T-helper 17 cell (primary cell): Measurements from ENCODE around the gene MEF2C. TPM values are rescaled to one million over a fixed set of nuclear protein-coding genes. Genes with fewer than 3 reads are reported as not detected.
A peak's percentile ranks its signal among the peaks of the same experiment; 100 is the strongest.

Source experiments
- ATAC-seq: fragments of 150-1000 bp; cut with Tn5 transposase; 2 replicates; pipeline ENCODE4 v1.10.0; 2021; ENCODE audit warnings: mild to moderate bottlenecking, moderate library complexity
- DNase-seq, 3 donors: peaks; one replicate each; pipeline versions ENCODE4 v3.0.0 to v3.0.0-alpha.2; 2020 to 2021
- H3K9me3 ChIP-seq: one replicate; pipeline ENCODE4 v1.7.0; 2013; ENCODE audit warnings: low read length, mild to moderate bottlenecking; ENCODE audit not compliant: control insufficient read depth, poor library complexity, severe bottlenecking
- H3K27ac Mint-ChIP-seq: one replicate; pipeline ENCODE4 v1.8.0; 2022; ENCODE audit warnings: mild to moderate bottlenecking, moderate library complexity, mixed read lengths
- H3K27me3 Mint-ChIP-seq: one replicate; pipeline ENCODE4 v1.8.0; 2022; ENCODE audit warnings: mixed read lengths
- H3K36me3 Mint-ChIP-seq: one replicate; pipeline ENCODE4 v1.8.0; 2022; ENCODE audit warnings: low read depth, mixed read lengths
- H3K4me1 Mint-ChIP-seq: one replicate; pipeline ENCODE4 v1.8.0; 2022; ENCODE audit warnings: mild to moderate bottlenecking, mixed read lengths
- H3K4me3 Mint-ChIP-seq: one replicate; pipeline ENCODE4 v1.8.0; 2022; ENCODE audit warnings: mild to moderate bottlenecking, moderate library complexity, mixed read lengths
- total RNA-seq, 4 donors: library from RNA in 2 of 4; stranded (reverse) in 2 of 4; gene quantifications; one replicate each; pipeline ENCODE4 v1.2.3 and lab custom pipeline; 2022 to 2026

The MEF2C gene
- total RNA-seq, 2 donors from 2014 or later, result 10.9 to 11.9 TPM

DNA sequence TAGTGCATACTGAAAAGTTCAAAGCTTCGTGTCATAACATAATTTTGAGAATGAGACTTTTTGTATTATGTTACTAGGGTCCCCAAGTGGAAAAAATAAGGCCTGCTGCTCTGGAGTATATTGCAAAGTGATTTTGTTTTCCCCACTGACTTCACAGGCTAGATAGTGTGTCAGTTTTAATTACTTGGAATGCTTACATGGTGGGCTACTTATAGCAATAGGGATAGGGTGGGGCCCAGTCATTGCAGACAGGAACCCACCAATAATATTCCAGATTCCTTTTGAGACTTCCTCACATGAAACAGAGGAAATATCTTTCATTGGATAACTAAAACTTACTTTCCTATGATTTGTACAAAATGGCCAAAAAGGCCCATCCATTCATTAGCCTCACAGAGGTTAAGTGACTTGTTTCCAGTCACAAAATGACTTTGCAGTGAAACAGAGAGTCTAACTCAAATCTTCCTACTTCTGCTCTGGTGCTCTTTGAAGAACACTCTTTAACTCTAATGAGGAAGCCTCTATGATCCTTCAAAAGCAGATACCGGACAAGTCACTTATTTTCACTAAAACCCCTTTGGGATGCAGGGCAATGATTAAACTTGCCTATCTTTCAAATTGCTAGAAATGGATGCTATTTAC lies 16.2 kb upstream of the MEF2C start:
- ATAC-seq (no peak), DNase-seq (no peak)
- no peaks in the 10 kb centered on the region for H3K4me1 Mint-ChIP-seq
- H3K4me3 Mint-ChIP-seq, result no peak overlapping the region
- H3K27ac Mint-ChIP-seq, result no peak overlapping the region
- H3K9me3 ChIP-seq, result no peaks in the 10 kb centered on the region
- H3K36me3 Mint-ChIP-seq, result no peaks in the 10 kb centered on the region
- H3K27me3 Mint-ChIP-seq, result peaks cover 5% of the 10 kb centered on the region

DNA sequence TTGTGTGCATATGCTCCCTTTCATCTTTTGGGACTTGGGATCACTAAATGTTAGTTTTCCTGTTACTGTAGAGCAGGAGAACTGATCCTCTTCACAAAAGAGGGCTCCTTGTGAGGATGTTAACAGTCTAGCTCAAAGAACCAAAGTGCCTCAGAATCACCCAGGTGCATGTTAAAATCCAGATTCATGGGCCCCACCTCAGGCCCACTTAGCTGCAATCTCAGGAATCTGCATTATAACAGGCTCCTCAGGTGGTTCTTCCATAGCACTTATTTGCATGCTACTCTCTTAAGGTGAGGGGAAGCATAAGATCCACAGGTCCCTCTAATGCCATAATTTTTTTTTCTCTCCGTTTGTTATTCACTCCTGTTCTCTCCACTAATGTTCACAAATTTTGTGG lies 14.8 kb upstream of the MEF2C start:
- H3K36me3 Mint-ChIP-seq, result no peaks in the 10 kb centered on the region
- H3K9me3 ChIP-seq, result no peaks in the 10 kb centered on the region
- no peak for ATAC-seq
- no peak for DNase-seq
- H3K4me3 Mint-ChIP-seq, result no peak overlapping the region
- no peaks in the 10 kb centered on the region for H3K4me1 Mint-ChIP-seq
- H3K27ac Mint-ChIP-seq, result no peak overlapping the region
- H3K27me3 Mint-ChIP-seq, result peaks cover 6% of the 10 kb centered on the region

DNA sequence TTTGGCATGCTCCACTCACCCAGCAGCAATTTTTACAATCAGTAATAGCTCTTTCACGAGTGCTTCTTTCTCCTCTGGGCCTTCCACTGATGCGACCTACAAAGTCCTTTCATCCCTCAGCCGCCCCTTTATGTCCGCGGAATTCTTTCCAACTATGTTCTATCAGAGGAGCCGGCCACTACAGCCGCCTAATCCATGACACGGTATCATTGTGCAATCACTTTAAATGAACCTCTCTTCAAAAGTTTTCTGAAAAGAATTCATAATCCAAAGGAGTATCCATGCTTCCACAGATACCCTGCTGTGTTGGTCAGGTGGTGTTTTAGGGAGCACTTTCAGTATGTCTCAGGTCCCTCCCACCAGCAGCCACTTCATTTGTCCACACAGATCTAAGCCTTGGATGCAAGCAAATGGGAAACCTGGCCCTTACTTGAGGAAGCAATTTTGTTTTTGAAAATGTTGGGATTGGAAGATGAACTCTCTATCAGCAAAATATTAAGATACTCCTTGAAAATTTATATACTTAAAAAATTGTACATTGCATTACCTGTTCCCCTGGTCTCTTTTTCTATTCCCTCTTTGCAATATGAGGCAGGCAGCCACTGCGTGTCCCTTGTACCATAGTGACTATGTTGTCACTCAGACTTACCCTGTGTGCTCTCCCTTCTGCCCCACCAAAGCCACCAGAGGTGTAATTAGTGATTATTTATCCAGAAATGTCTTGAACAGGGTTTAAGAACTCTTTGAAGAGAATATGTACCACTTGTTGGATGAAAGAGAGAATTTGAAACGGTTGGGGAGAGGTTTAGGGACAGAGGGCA lies 12.9 kb upstream of the MEF2C start:
- ATAC-seq (no peak), DNase-seq (no peak)
- no peaks in the 10 kb centered on the region for H3K9me3 ChIP-seq
- no peak overlapping the region for H3K4me3 Mint-ChIP-seq
- H3K4me1 Mint-ChIP-seq, result no peaks in the 10 kb centered on the region
- no peaks in the 10 kb centered on the region for H3K36me3 Mint-ChIP-seq
- H3K27ac Mint-ChIP-seq, result no peak overlapping the region
- peaks cover 15% of the 10 kb centered on the region for H3K27me3 Mint-ChIP-seq

DNA sequence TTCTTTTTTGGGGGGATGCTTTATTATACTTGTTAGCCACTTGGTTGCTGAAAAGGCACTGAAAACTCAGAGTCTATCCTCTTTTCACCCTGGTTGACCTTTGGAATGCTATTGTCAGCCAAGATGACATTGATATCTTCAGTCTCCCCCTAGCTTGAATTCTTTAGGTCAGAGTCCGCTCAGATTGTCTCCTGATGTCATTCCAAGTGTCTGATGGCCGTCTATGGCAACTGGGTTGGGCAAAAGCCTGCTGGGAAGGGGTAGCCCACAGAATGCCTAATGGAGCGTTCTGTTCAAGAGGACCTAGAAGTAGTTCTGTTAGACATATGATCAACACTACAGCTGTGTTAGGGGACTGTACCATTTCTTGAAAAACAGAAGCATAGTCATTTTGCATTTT lies 9.7 kb upstream of the MEF2C start:
- ATAC-seq (no peak), DNase-seq (no peak)
- Mint-ChIP-seq H3K36me3 (no peaks in the 10 kb centered on the region), H3K4me3 (no peak overlapping the region), H3K4me1 (peaks cover 4% of the 10 kb centered on the region), H3K27me3 (peaks cover 41% of the 10 kb centered on the region), H3K27ac (no peak overlapping the region)
- H3K9me3 ChIP-seq, result no peaks in the 10 kb centered on the region

DNA sequence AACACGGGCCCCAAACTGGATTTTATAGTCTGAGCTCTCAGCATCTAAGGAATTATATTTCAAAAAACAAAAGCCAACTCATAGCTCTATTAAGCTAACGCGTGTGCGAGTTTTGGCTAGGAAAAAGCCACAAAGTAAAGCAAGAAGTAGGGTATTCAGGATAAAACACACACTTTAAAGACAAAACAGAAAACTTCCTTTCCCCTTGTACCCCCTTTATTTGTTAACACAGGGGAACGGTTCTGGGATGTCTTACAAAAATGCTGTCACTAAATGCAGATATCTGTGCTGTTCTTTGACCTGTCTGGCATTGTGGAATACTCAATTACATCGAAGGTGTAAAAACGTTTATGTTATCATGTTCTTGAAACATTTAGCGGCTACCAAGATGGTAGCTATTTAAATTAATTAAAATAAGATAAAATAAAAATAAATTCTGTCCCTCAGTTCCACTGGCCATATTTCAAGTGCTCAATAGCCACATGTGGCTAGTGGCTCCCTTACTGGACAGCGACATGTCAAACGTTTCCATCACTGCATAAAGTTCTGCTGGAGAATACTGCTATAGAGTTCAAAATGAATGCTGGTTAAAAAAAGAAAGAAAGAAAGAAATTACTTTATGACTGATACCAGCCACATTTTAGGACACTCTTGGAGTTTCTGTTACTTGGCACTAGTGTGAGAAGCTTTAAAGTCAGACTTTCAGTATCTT lies 7.2 kb upstream of the MEF2C start:
- Mint-ChIP-seq H3K36me3 (no peaks in the 10 kb centered on the region), H3K27ac (no peak overlapping the region), H3K4me3 (no peak overlapping the region), H3K4me1 (peaks cover 7% of the 10 kb centered on the region), H3K27me3 (peaks cover 42% of the 10 kb centered on the region)
- H3K9me3 ChIP-seq, result no peaks in the 10 kb centered on the region
- ATAC-seq (no peak), DNase-seq (no peak)

DNA sequence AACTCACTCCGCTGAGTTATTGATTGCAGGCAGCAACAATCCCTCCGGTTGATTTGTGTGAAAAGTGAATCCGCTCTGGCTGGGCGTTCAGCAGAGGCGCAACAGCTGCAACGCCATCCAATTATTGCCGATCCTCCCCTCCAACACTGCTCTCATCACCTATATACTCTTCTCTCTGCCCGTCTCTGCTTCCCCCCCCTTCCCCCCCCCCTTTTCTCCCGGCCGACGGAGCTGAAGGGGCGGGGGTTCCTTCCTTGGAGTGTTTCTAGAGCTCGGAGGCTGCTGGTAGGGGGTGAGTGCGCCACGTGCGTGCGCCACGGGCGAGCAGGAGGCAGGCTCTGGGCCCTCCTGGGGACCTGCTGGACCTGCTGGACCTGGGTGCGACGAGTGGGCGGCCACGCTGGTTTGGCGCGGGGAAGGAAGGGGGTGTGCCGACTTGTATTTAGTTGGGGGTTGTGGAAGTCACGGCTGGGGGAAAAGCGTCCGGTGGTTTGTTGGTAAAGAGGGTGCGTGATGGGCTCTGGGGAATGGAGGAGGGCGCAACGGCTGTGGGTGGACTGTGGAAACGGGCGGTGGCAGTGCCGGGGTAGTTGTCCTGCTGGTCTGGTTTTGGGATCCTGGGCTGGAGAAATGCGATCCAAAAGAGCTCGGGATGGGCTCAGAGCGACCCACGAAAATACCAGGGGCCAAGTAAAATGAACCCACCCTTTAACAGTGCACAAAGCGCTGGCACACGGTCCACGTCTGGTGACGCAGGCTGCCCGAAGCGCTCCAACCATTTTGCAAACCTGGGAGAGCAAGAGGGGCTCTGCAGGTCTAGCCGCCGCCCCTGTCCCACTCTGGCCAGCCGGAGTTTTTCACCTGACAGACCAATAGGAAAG lies 6.4 kb upstream of the MEF2C start:
- H3K27me3 Mint-ChIP-seq, result peaks cover 43% of the 10 kb centered on the region
- DNase-seq (no peak), ATAC-seq (peak; percentile 33)
- no peaks in the 10 kb centered on the region for H3K9me3 ChIP-seq
- H3K4me1 Mint-ChIP-seq, result peaks cover 8% of the 10 kb centered on the region
- peak overlapping the region; percentile 71 for H3K4me3 Mint-ChIP-seq
- H3K27ac Mint-ChIP-seq, result no peak overlapping the region
- no peaks in the 10 kb centered on the region for H3K36me3 Mint-ChIP-seq

DNA sequence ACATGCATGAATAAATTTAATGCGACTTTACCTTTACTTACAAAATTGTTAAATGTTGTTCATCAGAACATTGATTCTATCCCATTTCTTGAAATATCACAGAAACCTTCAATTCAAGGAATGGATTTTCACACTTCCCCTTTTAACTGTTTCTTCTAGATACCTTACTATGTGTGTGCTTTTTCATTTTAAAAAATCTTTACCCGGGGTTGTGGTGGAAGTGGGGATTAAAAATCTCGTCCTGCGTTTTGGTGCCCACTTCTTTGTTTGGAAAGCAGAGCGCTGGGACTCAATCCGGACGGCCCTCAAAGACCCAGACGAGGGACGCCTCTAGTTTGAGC lies 5.8 kb upstream of the MEF2C start:
- Mint-ChIP-seq H3K27ac (no peak overlapping the region), H3K36me3 (no peaks in the 10 kb centered on the region), H3K4me1 (peaks cover 13% of the 10 kb centered on the region), H3K4me3 (peak overlapping the region; percentile 71), H3K27me3 (peaks cover 49% of the 10 kb centered on the region)
- ATAC-seq (no peak), DNase-seq (no peak)
- H3K9me3 ChIP-seq, result no peaks in the 10 kb centered on the region

DNA sequence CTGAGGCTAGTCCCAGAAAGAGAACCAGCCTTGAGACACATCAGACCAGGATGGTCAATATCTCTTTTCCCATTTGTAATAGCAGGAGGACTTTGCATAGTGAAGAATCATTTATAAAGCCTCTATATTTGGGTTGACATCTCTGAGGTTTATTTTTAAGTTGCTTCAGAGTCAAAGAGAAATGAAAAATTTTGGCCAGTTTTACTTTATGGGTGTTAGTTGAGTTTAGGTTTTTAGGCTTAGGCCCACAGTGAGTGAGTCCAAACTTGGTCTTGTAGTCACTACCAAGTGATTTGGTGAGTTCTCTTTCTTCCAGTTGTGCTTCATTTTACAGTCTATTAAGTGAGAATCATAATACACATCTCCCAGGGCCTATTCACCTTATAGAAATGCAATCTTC lies 5.3 kb upstream of the MEF2C start:
- no peak for DNase-seq
- no peak for ATAC-seq
- peaks cover 54% of the 10 kb centered on the region for H3K27me3 Mint-ChIP-seq

DNA sequence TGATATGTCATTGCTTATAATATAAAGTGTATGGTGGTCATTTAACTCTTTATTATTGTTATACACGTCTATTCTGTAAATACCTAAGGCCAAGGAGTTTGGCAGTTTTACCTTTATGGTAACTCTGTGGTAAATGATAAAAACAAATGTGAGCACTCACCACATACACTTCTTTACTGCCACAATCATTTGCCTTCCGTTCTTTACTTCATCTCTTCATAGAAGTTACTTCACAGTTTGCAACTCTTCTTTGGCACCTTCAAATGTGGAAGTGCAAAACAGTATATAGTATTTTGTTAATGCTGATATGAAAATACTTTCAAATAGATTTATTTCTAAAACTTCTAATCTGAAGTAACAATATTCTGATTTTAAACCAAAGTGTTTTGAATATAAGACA lies 4.4 kb upstream of the MEF2C start:
- H3K4me3 Mint-ChIP-seq, result no peak overlapping the region
- H3K27ac Mint-ChIP-seq, result no peak overlapping the region
- no peak for DNase-seq
- peaks cover 56% of the 10 kb centered on the region for H3K27me3 Mint-ChIP-seq
- no peak for ATAC-seq
- no peaks in the 10 kb centered on the region for H3K9me3 ChIP-seq
- peaks cover 26% of the 10 kb centered on the region for H3K4me1 Mint-ChIP-seq
- H3K36me3 Mint-ChIP-seq, result peaks cover 5% of the 10 kb centered on the region

More for the DNA sequence above, 5.3 kb upstream of the MEF2C start:
- Mint-ChIP-seq H3K4me1 (peaks cover 19% of the 10 kb centered on the region), H3K27ac (no peak overlapping the region), H3K4me3 (no peak overlapping the region), H3K36me3 (no peaks in the 10 kb centered on the region)
- no peaks in the 10 kb centered on the region for H3K9me3 ChIP-seq

DNA sequence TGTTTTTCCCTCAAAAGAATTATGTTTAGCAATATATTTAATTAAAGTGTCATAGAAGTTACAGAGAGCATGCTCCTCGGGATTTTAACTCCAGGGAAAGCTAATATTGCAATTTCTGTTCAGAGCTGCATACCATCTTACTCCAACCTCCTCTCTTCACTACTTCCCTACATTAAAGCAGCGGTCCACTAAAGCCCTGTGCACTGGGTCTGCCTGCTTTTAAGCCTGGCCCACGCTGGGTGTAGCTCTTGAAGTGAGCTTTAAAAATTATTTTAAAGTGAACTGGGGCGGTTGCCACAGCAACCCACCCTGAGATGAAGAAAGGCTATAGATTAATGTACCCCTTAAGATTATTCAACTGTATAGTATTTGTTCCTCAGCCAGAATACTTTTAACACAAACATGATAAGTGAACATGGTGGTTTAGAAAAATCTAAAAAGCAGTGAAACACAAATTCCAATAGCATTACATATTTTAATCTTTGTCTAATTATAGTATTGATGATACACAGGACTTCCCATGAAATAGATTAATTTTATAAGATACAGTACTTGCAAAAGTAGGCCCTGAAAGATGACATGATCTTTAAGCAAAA lies 3.9 kb upstream of the MEF2C start:
- Mint-ChIP-seq H3K27ac (no peak overlapping the region), H3K36me3 (peaks cover 5% of the 10 kb centered on the region), H3K4me1 (peaks cover 26% of the 10 kb centered on the region), H3K27me3 (peaks cover 56% of the 10 kb centered on the region), H3K4me3 (no peak overlapping the region)
- no peak for DNase-seq
- no peaks in the 10 kb centered on the region for H3K9me3 ChIP-seq
- ATAC-seq, result no peak

DNA sequence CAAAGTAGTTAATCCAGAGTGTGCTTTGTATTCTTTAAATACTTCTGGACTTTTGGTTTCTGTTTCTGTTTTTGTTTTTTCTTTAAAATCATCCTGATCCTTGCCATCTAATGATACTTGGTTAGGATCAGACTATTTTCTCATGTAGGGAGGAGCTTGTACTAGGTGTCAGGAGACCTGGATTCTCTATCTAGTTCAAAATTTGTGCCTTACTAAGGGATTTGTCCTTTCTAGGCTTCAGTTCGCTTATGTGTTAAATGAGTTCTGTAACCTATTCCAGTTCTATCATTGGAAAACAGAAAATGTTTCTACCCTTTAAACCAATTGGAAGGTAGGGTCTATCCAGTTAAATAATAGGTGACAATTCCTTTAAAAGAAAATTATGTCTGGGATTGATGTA lies 3.3 kb upstream of the MEF2C start:
- DNase-seq (no peak), ATAC-seq (no peak)
- Mint-ChIP-seq H3K36me3 (peaks cover 5% of the 10 kb centered on the region), H3K4me3 (no peak overlapping the region), H3K27me3 (peaks cover 56% of the 10 kb centered on the region), H3K4me1 (peaks cover 26% of the 10 kb centered on the region), H3K27ac (no peak overlapping the region)
- no peaks in the 10 kb centered on the region for H3K9me3 ChIP-seq

DNA sequence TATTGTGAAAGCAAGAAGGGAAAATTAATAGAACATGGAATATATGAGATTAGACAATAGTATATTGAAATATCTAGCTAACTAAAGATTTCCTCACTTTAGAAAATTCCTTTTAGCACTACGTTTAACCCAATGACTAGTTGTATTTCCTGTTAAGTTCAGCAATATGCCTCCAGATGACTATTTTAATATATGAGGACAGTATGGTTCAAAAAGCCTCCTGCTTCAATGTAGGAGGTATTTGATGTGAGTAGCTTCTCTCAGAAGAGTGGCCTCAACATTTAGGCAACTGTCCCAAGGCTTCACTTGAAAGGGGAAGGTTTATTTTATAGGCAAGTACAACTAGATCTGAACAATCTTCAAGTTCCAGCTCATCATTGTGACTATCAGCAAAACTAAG lies 2.0 kb upstream of the MEF2C start:
- H3K27ac Mint-ChIP-seq, result no peak overlapping the region
- H3K9me3 ChIP-seq, result no peaks in the 10 kb centered on the region
- H3K4me3 Mint-ChIP-seq, result no peak overlapping the region
- peaks cover 48% of the 10 kb centered on the region for H3K27me3 Mint-ChIP-seq
- peaks cover 5% of the 10 kb centered on the region for H3K36me3 Mint-ChIP-seq
- no peak for ATAC-seq
- peaks cover 26% of the 10 kb centered on the region for H3K4me1 Mint-ChIP-seq
- no peak for DNase-seq

DNA sequence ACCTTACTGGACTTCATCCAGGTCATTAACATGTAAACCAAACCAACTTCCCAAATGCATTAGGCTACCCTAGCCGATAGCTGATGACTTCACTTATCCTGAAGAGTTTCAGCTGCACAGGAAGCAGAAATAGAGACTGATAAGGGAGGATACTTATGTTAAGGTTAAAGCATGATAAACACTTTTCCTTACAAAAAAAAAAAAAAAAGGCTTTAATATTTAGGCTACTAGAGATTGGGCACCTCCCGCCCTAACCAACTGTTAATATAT lies 1.6 kb upstream of the MEF2C start:
- DNase-seq, result no peak
- H3K27me3 Mint-ChIP-seq, result peaks cover 43% of the 10 kb centered on the region
- no peak for ATAC-seq
- peak overlapping the region; percentile 89 for H3K4me3 Mint-ChIP-seq
- peaks cover 5% of the 10 kb centered on the region for H3K36me3 Mint-ChIP-seq
- no peak overlapping the region for H3K27ac Mint-ChIP-seq
- H3K4me1 Mint-ChIP-seq, result peaks cover 26% of the 10 kb centered on the region
- no peaks in the 10 kb centered on the region for H3K9me3 ChIP-seq
